HCT116 (cell line): ENCODE results near the gene TTLL6. TPM values are rescaled to one million over a fixed set of nuclear protein-coding genes. Genes with fewer than 3 reads are reported as not detected.
A peak's percentile ranks its signal among the peaks of the same experiment; 100 is the strongest.

ENCODE experiments used
- ATAC-seq: fragments of 200-7000 bp; cut with Tn5 transposase; 2 replicates; pipeline ENCODE4 v1.9.1; 2020; ENCODE audit warnings: mild to moderate bottlenecking, moderate library complexity
- BruUV-seq: library from RNA; stranded (reverse); fragments of 400-500 nt; replicated peaks from 2 replicates; lab custom pipeline; 2021; lab: Mats Ljungman, UMichigan
- CTCF ChIA-PET: fragments of 300-600 bp; sonication (Branson Sonifier 250); formaldehyde crosslinking; loops from one replicate; lab custom pipeline; 2021; ENCODE audit warnings: antibody characterized with exemption; lab: Charles Lee
- POLR2A ChIA-PET: fragments of 300-600, 350-600 bp; sonication (Branson Sonifier 250); formaldehyde crosslinking; loops from one replicate; lab custom pipeline; 2021; ENCODE audit warnings: antibody characterized with exemption; lab: Charles Lee
- RAD21 ChIA-PET, 2 experiments: fragments of 300-600 bp; sonication (Branson Sonifier 250); formaldehyde crosslinking; loops; one replicate each; lab custom pipeline; 2023; ENCODE audit warnings: low total read pairs in 2 of 2; ENCODE audit not compliant: uncharacterized antibody in 2 of 2, unreplicated experiment in 2 of 2, low non-redundant PET in 1 of 2; lab: Charles Lee
- DNase-seq: peaks from one replicate; pipeline ENCODE4 v3.0.0-alpha.2; 2010; ENCODE audit warnings: low read depth, low spot score
- H2AFZ ChIP-seq: fragments of 200-600 bp; shearing (Covaris generic), sonication (generic); 2 replicates; pipeline ENCODE4 v1.6.1; 2017; ENCODE audit warnings: low read depth, mixed run types, mixed read lengths, antibody characterized with exemption, low read length; ENCODE audit not compliant: poor library complexity, severe bottlenecking
- H3K27ac ChIP-seq: 2 replicates; pipeline ENCODE4 v1.5.1; 2012; ENCODE audit warnings: low read depth, low read length
- H3K27me3 ChIP-seq: fragments of 200-600 bp; sonication (generic); 2 replicates; pipeline ENCODE4 v1.6.1; 2016; ENCODE audit warnings: mixed run types, low read length, mixed read lengths; ENCODE audit not compliant: insufficient read depth
- H3K36me3 ChIP-seq, 2 experiments: fragments of 200-500 bp in 1 of 2; fragments of 200-600 bp in 1 of 2; sonication (Bioruptor generic) in 1 of 2; sonication (generic) in 1 of 2; 2 replicates each; pipeline versions ENCODE4 v1.5.1 to v1.6.1; 2014 to 2016; ENCODE audit warnings: low read length in 2 of 2, inconsistent platforms in 1 of 2, mixed read lengths in 1 of 2, mixed run types in 1 of 2; ENCODE audit not compliant: insufficient read depth in 2 of 2, control insufficient read depth in 1 of 2
- H3K4me1 ChIP-seq, 2 experiments: fragments of 200-600 bp in 1 of 2; sonication (generic) in 1 of 2; 2 replicates each; pipeline versions ENCODE4 v1.5.1 to v1.6.1; 2012 to 2017; ENCODE audit warnings: low read length in 2 of 2, inconsistent platforms in 1 of 2, mild to moderate bottlenecking in 1 of 2, mixed read lengths in 1 of 2, mixed run types in 1 of 2, moderate library complexity in 1 of 2; ENCODE audit not compliant: insufficient read depth in 2 of 2, control insufficient read depth in 1 of 2
- H3K4me2 ChIP-seq: fragments of 200-600 bp; sonication (generic); 2 replicates; pipeline ENCODE4 v1.6.1; 2017; ENCODE audit warnings: mixed run types, low read length, mixed read lengths
- H3K4me3 ChIP-seq, 2 experiments: fragments of 200-600 bp in 1 of 2; sonication (generic) in 1 of 2; replicated peaks in 1 of 2; 2 replicates each; pipeline ENCODE4 v1.5.1; 2011 to 2016; ENCODE audit warnings: low read length in 2 of 2, control low read depth in 1 of 2, low read depth in 1 of 2, mild to moderate bottlenecking in 1 of 2, mixed read lengths in 1 of 2, mixed run types in 1 of 2
- H3K79me2 ChIP-seq: fragments of 200-600 bp; sonication (generic); 2 replicates; pipeline ENCODE4 v1.6.1; 2017; ENCODE audit warnings: mild to moderate bottlenecking, mixed run types, low read length, moderate library complexity, mixed read lengths; ENCODE audit not compliant: insufficient read depth
- H3K9ac ChIP-seq: fragments of 200-600 bp; sonication (generic); 2 replicates; pipeline ENCODE4 v1.6.1; 2016; ENCODE audit warnings: low read length, mixed read lengths
- H3K9me2 ChIP-seq: fragments of 200-600 bp; sonication (generic), shearing (Covaris generic); 2 replicates; pipeline ENCODE4 v1.6.1; 2017; ENCODE audit warnings: mixed run types, mild to moderate bottlenecking, moderate library complexity; ENCODE audit not compliant: insufficient read depth
- H3K9me3 ChIP-seq, 2 experiments: fragments of 200-500 bp in 1 of 2; fragments of 200-600 bp in 1 of 2; sonication (Bioruptor generic) in 1 of 2; sonication (generic) in 1 of 2; 2 replicates each; pipeline ENCODE4 v1.6.1; 2014 to 2017; ENCODE audit warnings: low read length in 2 of 2, mixed read lengths in 2 of 2, inconsistent platforms in 1 of 2, low read depth in 1 of 2, mild to moderate bottlenecking in 1 of 2, mixed run types in 1 of 2, moderate library complexity in 1 of 2; ENCODE audit not compliant: control insufficient read depth in 1 of 2, insufficient read depth in 1 of 2
- H4K20me1 ChIP-seq: fragments of 200-600 bp; sonication (generic), shearing (Covaris generic); 2 replicates; pipeline ENCODE4 v1.6.1; 2017; ENCODE audit warnings: mixed run types, mild to moderate bottlenecking, moderate library complexity; ENCODE audit not compliant: insufficient read depth
- CBX3 ChIP-seq: IDR thresholded peaks from 2 replicates; pipeline ENCODE4 v1.6.1; 2012; ENCODE audit warnings: low read depth
- CEBPB ChIP-seq: IDR thresholded peaks from 2 replicates; pipeline ENCODE4 v1.6.1; 2012; ENCODE audit warnings: low read depth
- ELF1 ChIP-seq: IDR thresholded peaks from 2 replicates; pipeline ENCODE4 v1.6.1; 2012; ENCODE audit warnings: low read depth, borderline replicate concordance
- EZH2 ChIP-seq: fragments of 200-600 bp; sonication (generic); IDR thresholded peaks from 2 replicates; pipeline ENCODE4 v1.6.1; 2017; ENCODE audit warnings: antibody characterized with exemption, mixed run types
- EZH2phosphoT487 ChIP-seq: fragments of 200-600 bp; IDR thresholded peaks from 2 replicates; pipeline ENCODE4 v1.6.1; 2018; ENCODE audit warnings: antibody characterized with exemption, borderline replicate concordance
- JUND ChIP-seq: IDR thresholded peaks from 2 replicates; pipeline ENCODE4 v1.6.1; 2012
- POLR2A ChIP-seq: IDR thresholded peaks from 2 replicates; pipeline ENCODE4 v1.7.0; 2011; ENCODE audit warnings: borderline replicate concordance; ENCODE audit not compliant: insufficient read depth, insufficient read length; ENCODE audit errors: extremely low read depth
- POLR2AphosphoS5 ChIP-seq: IDR thresholded peaks from 2 replicates; pipeline ENCODE4 v1.6.1; 2011; ENCODE audit warnings: mild to moderate bottlenecking, low read depth, low read length, moderate library complexity
- SIN3A ChIP-seq: IDR thresholded peaks from 2 replicates; pipeline ENCODE4 v1.6.1; 2012; ENCODE audit warnings: low read depth
- SRF ChIP-seq: IDR thresholded peaks from 2 replicates; pipeline ENCODE4 v1.6.1; 2012; ENCODE audit warnings: low read depth
- intact Hi-C: fragments of 100-400 bp; cut with micrococcal nuclease; formaldehyde crosslinking; loops from 2 replicates; pipeline ENCODE4 v1.10.0; 2022
- total RNA-seq: library from RNA; stranded (reverse); gene quantifications from one replicate; pipeline ENCODE4 v1.2.1, GENCODE V29; 2021; ENCODE audit not compliant: unreplicated experiment
- TF ChIP-seq, protein P1 (sequence below), 3 experiments: fragments of 200-600 bp in 1 of 3; sonication (generic) in 1 of 3; IDR thresholded peaks in 2 of 3; conservative IDR thresholded peaks in 1 of 3; 2 replicates each; pipeline ENCODE4 v1.5.1; 2012 to 2017; ENCODE audit warnings: low read depth in 2 of 3, low read length in 2 of 3, antibody characterized with exemption in 1 of 3, borderline replicate concordance in 1 of 3, control low read depth in 1 of 3, mild to moderate bottlenecking in 1 of 3, mixed read lengths in 1 of 3, mixed run types in 1 of 3, moderate library complexity in 1 of 3; ENCODE audit not compliant: insufficient read depth in 1 of 3
- TF ChIP-seq, protein P2 (sequence below): IDR thresholded peaks from 2 replicates; pipeline ENCODE4 v1.6.1; 2012

TTLL6 gene
- total RNA-seq, 1 experiment from 2014 or later: 0.79 TPM

DNA sequence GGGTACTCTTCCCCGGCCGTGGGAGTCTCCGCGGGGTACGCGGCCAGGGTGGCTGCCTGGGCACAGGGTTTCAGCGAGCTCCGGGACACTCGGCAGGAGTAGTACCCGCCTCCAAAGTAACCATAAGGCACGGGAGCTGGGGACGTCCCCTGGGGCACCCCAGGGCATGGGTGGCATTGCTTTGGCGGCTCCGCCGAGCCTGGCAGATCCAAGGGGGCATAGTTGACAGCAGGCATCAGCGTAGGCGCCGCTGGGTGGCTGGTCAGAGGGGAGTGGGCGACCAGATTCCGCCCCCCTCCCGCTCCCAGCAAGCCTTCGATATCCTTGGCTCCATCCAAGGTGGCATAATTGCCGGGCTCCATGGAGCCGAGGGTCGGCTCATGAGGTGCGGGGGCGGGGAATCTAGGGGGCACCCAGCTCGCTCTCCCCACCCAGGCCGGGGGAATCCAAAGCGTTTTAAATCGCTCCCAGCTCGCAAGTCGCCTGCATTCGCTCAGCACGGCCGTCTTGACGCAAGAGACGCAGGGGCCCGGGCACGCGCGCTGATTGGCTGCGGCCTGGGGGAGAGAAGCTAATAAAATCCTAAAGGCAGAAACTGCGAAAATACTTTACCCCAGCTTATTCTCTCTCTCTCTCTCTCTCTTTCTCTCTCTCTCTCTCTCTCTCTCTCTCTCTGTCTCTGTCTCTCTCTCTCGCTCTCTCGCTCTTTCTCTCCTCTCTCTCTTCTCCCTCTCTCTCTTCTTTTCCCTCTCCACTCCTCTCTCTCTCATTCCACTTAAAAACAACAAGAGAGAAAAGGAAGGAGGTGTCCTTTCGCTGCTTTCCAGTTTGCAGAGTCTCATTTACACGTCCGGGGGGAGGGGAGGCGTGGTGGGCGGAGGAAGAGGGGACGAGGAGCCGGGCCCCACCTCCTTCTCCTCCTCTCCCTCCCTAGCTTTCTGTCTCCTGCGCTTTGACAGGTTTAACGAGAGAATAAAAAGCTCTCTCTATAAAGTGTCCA lies 88.5 kb downstream of the TTLL6 start, which contains the start of gene HOXB13 (continued):
- TF ChIP-seq, protein P1, sequence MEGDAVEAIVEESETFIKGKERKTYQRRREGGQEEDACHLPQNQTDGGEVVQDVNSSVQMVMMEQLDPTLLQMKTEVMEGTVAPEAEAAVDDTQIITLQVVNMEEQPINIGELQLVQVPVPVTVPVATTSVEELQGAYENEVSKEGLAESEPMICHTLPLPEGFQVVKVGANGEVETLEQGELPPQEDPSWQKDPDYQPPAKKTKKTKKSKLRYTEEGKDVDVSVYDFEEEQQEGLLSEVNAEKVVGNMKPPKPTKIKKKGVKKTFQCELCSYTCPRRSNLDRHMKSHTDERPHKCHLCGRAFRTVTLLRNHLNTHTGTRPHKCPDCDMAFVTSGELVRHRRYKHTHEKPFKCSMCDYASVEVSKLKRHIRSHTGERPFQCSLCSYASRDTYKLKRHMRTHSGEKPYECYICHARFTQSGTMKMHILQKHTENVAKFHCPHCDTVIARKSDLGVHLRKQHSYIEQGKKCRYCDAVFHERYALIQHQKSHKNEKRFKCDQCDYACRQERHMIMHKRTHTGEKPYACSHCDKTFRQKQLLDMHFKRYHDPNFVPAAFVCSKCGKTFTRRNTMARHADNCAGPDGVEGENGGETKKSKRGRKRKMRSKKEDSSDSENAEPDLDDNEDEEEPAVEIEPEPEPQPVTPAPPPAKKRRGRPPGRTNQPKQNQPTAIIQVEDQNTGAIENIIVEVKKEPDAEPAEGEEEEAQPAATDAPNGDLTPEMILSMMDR (IDR thresholded peaks at IDR 0.05 in 2 of 3, conservative IDR thresholded peaks at IDR 0.05 in 1 of 3; ENCODE audit: borderline replicate concordance in 1 of 3, insufficient read depth in 1 of 3, low read depth in 2 of 3, low read length in 2 of 3): no peak
- no peak for TF ChIP-seq CBX3

DNA sequence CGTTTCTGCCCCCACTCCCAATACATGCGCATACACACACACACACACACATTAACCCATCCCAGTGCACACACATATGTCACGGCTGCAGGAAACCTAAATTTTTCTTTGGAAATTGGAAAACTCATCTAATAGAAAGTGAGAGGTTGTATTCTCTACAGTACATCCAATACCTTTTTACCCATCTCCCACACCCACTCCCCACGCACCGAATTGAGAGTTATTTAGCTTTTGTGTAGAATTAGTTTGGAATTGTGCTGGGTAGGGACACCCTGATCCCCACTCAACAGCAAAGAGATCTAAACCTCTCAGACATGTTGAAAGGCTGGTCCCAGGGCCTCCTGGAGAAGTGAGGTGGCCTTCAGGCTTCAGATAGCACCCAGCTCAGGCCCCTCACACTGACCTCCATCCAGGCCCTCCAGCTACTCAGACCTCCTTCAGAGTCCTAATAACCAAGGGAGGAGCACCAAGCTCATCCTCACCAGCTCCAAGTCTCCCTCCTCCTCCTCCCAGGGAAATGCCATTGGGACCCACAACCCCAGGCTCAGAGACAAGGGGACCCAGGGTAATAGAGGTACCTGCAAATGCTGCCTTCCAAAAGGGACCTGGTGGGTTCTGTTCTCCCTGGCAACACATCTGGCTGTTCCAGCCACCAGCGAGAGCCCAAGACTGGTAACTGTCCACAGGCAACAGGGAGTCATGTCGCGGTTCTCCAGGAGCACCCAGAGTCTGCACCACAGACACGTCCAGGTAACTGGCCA lies 89.4 kb downstream of the TTLL6 start:
- H3K4me3 ChIP-seq: peak overlapping the region; percentile 61 to 80
- peak overlapping the region; percentile 95 for H3K4me2 ChIP-seq
- no peaks in the 10 kb centered on the region for H3K9me3 ChIP-seq
- CTCF ChIA-PET: interaction anchor here (0.8 to 6.8 kb wide), 6 partner anchors 49 to 305 kb away, joined by 5 to 97 read pairs (median 14); no protein-coding TSS in a partner anchor
- peak overlapping the region; percentile 97 for H2AFZ ChIP-seq
- no peaks in the 10 kb centered on the region for H3K27me3 ChIP-seq
- intact Hi-C loops: no loop called here
- H4K20me1 ChIP-seq: no peaks in the 10 kb centered on the region
- H3K9me2 ChIP-seq: no peaks in the 10 kb centered on the region
- no peak for TF ChIP-seq EZH2phosphoT487
- TF ChIP-seq, protein P2, sequence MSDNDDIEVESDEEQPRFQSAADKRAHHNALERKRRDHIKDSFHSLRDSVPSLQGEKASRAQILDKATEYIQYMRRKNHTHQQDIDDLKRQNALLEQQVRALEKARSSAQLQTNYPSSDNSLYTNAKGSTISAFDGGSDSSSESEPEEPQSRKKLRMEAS: no peak
- no peak for TF ChIP-seq POLR2A
- TF ChIP-seq CEBPB: no peak
- TF ChIP-seq POLR2AphosphoS5: no peak
- TF ChIP-seq EZH2: no peak
- TF ChIP-seq, protein P1 (IDR thresholded peaks at IDR 0.05 in 2 of 3, conservative IDR thresholded peaks at IDR 0.05 in 1 of 3; ENCODE audit: borderline replicate concordance in 1 of 3, insufficient read depth in 1 of 3, low read depth in 2 of 3, low read length in 2 of 3): no peak
- TF ChIP-seq JUND: no peak
- TF ChIP-seq SIN3A: no peak
- no peak for TF ChIP-seq ELF1
- TF ChIP-seq SRF: no peak
- peak overlapping the region; percentile 72 for H3K9ac ChIP-seq
- no TSS peak for BruUV-seq
- RAD21 ChIA-PET: no interaction called here
- DNase-seq: no peak
- H3K79me2 ChIP-seq: no peaks in the 10 kb centered on the region
- no peaks in the 10 kb centered on the region for H3K36me3 ChIP-seq
- ATAC-seq: peak; percentile 9; the same call in 1 of the 2 replicates
- POLR2A ChIA-PET: interaction anchor here (1.7 kb wide), 1 partner anchor 63 kb away, joined by 7 read pairs; no protein-coding TSS in a partner anchor
- peak overlapping the region; percentile 28; the same call in 1 of the 2 replicates for H3K27ac ChIP-seq
- peaks cover 5 to 21% of the 10 kb centered on the region in 2 experiments; a peak in 3 of 4 replicates for H3K4me1 ChIP-seq
